HG02852 (cell line): ENCODE data around the gene ABCG4.
A peak's percentile ranks its signal among the peaks of the same experiment; 100 is the strongest.

Source experiments
- ATAC-seq: cut with Tn5 transposase; IDR thresholded peaks from one replicate; pipeline ENCODE4 v1.9.1; 2021; ENCODE audit warnings: mild to moderate bottlenecking, moderate library complexity; ENCODE audit not compliant: unreplicated experiment

The ABCG4 gene

DNA sequence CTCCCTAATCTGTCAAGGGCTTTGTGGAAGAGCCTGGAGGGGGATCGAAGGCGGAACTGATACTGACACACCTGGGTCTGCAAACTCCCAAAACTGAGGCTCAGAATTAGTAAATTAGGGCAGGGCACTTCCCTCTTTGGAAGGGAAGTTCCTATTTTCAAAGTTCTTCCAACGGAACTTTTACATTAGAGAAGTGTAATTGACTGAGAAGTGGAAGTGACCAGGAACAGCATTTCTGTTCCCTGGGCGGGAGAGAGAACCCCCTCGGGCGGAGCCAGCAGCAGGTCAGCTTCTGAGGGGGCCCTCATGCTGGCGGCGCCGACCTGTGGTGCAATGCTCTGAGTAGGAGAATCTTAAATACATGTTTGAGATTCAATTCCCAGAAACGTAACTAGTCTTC, 56.2 kb downstream of the ABCG4 start:
- no peak for ATAC-seq

DNA sequence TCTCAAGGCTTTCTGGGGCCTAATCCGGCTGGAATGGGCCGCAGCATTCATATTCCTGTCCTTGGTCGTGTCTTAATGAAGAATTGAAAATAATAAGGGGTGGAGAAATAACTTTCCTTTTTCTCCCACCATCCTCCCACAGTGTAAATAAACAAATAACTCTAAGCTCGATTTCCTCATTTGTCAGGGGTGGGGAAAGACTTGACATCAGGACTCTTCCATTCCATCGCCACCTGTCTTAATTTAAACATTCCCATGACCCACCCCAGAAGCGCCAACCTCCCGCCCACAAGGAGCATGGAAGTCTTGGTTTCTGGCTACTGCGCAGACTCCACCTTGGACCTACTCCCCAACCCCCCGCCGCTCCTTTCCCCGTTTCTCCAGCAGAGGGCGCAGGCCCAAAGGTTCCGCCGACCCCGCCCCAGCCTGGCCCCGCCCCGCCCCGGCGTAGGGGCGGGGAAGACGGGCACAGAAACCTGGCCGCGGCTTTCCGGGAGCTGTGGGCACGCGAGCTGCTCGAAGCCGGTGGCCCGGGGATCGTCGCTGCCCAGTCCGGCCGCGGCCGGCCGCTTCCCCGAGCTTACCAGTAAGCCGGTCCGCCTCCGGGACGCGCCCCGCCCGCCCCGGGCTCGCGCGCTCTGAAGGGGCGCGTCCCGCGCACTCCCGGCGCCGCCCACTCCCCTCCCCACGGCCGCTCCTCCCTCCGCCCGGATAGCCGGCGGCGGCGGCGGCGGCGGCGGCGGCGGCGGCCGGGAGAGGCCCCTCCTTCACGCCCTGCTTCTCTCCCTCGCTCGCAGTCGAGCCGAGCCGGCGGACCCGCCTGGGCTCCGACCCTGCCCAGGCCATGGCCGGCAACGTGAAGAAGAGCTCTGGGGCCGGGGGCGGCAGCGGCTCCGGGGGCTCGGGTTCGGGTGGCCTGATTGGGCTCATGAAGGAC, 57.0 kb downstream of the ABCG4 start, which contains the start of gene CBL:
CBL (plus strand) TSS at position 766 of the 937 bp plus-strand sequence; CDS start at position 845, 79 bp downstream.
- peak; percentile 76 for ATAC-seq

DNA sequence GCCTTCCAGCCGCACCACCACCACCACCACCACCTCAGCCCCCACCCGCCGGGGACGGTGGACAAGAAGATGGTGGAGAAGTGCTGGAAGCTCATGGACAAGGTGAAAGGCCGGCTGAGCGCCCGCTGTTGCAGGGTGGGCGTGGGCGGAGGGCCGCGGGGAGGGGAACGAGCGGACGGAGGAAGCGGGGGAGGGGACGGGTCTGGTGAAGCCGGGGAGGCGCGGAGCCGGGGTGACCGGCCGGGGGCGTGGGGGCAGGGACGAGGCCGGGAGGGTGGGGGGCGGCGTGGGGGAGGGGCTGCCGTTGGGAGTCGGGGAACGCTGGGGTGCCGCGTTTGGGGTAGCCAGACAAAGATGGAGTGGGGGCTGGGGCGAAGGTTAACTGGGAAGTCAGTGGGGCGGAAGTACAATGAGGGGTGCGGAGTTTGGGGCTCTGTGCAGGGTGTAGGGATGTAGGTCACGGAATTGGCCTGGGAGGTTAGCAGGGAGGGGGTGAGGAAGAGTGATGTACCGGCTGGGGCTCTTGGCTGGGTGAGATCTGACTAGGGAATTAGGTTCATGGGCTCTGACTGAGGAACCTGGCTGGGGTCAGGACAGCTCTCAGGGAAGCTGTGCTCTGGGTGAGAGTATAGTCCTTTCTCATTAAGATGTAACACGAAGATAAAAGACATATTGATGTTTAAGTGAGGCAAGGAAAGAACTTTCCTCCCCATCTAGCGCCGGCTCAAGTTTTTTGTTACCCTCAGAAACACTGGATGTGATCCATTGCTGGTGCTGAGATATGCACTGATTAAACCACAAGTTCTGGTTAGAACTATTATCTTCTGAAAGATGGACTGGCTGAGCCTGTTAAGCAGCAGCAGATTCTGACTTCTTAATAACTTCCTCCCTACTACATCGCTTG, 57.9 kb downstream of the ABCG4 start:
- ATAC-seq: peak; percentile 32

DNA sequence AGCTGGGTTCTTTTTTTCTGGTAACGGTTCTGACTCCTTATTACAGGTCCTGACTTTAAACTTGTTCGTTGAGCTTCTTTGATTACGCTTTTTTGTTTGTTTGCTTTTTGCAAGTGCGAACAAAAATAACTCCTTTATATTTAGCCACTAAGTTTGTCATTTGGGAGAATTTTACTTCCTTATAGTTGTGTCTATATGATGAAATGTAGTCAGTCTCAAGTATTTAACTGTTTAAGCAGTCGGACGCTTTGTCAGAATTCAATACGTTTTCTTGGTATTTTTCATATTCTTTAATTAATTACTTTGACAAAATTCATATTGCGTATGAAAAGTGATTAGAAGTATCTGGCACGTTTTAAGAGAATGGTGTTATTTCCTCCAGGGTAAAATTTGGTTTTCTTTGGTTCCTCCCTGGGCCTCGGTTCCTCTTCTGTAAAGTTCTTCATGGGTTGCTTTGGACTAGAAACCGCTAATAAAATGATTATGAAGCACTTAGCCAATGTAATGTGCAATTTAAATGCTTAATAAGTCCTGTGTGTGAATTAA, 58.6 kb downstream of the ABCG4 start:
- no peak for ATAC-seq

DNA sequence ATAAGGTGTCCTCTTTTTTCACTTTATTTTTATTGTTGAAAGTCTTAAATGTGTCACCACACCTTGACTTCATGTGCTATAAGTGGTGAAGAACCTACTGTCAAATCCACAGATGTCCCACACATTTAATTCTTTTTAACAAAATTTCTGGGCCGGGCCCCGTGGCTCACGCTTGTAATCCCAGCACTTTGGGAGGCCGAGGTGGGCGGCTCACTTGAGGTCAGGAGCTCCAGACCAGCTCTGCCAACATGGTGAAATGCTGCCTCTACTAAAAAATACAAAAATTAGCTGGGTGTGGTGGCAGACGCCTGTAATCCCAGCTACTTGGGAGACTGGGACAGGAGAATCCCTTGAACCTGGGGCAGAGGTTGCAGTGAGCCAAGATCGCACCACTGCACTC, 60.3 kb downstream of the ABCG4 start:
- ATAC-seq: no peak

DNA sequence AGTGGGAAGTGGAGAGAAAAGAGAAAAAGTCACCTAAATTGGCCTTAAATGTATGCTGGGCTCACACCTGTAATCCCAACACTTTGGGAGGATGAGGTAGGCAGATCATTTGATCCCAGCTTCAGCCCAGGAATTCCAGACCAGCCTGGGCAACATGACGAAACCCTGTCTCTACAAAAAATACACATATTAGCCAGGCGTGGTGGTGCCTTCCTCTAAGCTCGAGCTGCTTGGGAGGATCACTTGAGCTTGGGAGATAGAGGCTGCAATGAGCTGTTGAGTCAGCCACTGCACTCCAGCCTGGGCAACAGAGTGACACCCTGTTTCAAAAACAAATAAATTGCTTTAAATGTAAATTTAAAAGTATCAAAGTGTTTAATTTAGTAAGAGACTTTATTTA, 61.2 kb downstream of the ABCG4 start:
- ATAC-seq: no peak
